ENCODE measurements around the gene PHYKPL.

GRCh38 chr5:178272591-178272990 is 40.0 kb upstream of the PHYKPL start:
- TF ChIP-seq, protein P1, sequence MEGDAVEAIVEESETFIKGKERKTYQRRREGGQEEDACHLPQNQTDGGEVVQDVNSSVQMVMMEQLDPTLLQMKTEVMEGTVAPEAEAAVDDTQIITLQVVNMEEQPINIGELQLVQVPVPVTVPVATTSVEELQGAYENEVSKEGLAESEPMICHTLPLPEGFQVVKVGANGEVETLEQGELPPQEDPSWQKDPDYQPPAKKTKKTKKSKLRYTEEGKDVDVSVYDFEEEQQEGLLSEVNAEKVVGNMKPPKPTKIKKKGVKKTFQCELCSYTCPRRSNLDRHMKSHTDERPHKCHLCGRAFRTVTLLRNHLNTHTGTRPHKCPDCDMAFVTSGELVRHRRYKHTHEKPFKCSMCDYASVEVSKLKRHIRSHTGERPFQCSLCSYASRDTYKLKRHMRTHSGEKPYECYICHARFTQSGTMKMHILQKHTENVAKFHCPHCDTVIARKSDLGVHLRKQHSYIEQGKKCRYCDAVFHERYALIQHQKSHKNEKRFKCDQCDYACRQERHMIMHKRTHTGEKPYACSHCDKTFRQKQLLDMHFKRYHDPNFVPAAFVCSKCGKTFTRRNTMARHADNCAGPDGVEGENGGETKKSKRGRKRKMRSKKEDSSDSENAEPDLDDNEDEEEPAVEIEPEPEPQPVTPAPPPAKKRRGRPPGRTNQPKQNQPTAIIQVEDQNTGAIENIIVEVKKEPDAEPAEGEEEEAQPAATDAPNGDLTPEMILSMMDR (IDR thresholded peaks at IDR 0.05) = no peak
- TF ChIP-seq POLR2A (IDR thresholded peaks at IDR 0.05) = no peak
